Regular cardiac myocyte (primary cell): ENCODE data around the gene ANKRD30A. TPM values are rescaled to one million over a fixed set of nuclear protein-coding genes. Genes with fewer than 3 reads are reported as not detected.

Experiments
- total RNA-seq: library from RNA; depleted of rRNA; stranded (reverse); fragments of >200 nt; gene quantifications from 2 replicates; pipeline ENCODE4 v1.2.3, GENCODE V29; 2014

The ANKRD30A gene, protein sequence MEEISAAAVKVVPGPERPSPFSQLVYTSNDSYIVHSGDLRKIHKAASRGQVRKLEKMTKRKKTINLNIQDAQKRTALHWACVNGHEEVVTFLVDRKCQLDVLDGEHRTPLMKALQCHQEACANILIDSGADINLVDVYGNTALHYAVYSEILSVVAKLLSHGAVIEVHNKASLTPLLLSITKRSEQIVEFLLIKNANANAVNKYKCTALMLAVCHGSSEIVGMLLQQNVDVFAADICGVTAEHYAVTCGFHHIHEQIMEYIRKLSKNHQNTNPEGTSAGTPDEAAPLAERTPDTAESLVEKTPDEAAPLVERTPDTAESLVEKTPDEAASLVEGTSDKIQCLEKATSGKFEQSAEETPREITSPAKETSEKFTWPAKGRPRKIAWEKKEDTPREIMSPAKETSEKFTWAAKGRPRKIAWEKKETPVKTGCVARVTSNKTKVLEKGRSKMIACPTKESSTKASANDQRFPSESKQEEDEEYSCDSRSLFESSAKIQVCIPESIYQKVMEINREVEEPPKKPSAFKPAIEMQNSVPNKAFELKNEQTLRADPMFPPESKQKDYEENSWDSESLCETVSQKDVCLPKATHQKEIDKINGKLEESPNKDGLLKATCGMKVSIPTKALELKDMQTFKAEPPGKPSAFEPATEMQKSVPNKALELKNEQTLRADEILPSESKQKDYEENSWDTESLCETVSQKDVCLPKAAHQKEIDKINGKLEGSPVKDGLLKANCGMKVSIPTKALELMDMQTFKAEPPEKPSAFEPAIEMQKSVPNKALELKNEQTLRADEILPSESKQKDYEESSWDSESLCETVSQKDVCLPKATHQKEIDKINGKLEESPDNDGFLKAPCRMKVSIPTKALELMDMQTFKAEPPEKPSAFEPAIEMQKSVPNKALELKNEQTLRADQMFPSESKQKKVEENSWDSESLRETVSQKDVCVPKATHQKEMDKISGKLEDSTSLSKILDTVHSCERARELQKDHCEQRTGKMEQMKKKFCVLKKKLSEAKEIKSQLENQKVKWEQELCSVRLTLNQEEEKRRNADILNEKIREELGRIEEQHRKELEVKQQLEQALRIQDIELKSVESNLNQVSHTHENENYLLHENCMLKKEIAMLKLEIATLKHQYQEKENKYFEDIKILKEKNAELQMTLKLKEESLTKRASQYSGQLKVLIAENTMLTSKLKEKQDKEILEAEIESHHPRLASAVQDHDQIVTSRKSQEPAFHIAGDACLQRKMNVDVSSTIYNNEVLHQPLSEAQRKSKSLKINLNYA (N-terminal part only)
- not detected in 2 replicates for total RNA-seq

GRCh38 chr10:37125191-37125732, at the start of gene ANKRD30A:
Gene ANKRD30A (plus strand): TSS chr10:37125598. CDS start chr10:37125788, 190 bp downstream.

